Bronchial epithelial cell (primary cell): Measurements from ENCODE around the gene DNAJC8. TPM values are rescaled to one million over a fixed set of nuclear protein-coding genes. Genes with fewer than 3 reads are reported as not detected.

Experiments used
- DNase-seq: peaks from one replicate; pipeline ENCODE4 v3.0.0-alpha.2; 2010; ENCODE audit warnings: low read depth
- FAIRE-seq: peaks from 2 replicates; lab custom pipeline; 2011; peaks lifted over from hg19 to GRCh38; lab: Jason Lieb, UNC
- H3K27me3 ChIP-seq: 2 replicates; pipeline ENCODE4 v1.5.1; 2011; ENCODE audit warnings: low read length; ENCODE audit not compliant: control insufficient read depth, insufficient read depth
- H3K36me3 ChIP-seq: 2 replicates; pipeline ENCODE4 v1.5.1; 2011; ENCODE audit warnings: low read length; ENCODE audit not compliant: control insufficient read depth, insufficient read depth
- H3K4me3 ChIP-seq: 2 replicates; pipeline ENCODE4 v1.5.1; 2011; ENCODE audit warnings: mild to moderate bottlenecking, low read depth, low read length, control low read depth
- total RNA-seq: library from RNA; depleted of rRNA; stranded (reverse); fragments of >200 nt; gene quantifications from 2 replicates; pipeline ENCODE4 v1.2.1, GENCODE V29; 2014
- TF ChIP-seq, protein P1 (sequence below): IDR thresholded peaks from 2 replicates; pipeline ENCODE4 v1.5.1; 2011; ENCODE audit warnings: mild to moderate bottlenecking, moderate library complexity, low read length, control low read depth, inconsistent platforms; ENCODE audit not compliant: insufficient read depth, severe bottlenecking

Gene DNAJC8
- total RNA-seq, 1 donor from 2014 or later: 44.2 TPM

GRCh38 chr1:28209700-28210099 is 23.1 kb downstream of the DNAJC8 start:
- no peak for DNase-seq
- Histone ChIP-seq H3K36me3 (peaks cover 4% of the 10 kb centered on the region), H3K27me3 (no peaks in the 10 kb centered on the region), H3K4me3 (no peak overlapping the region)
- TF ChIP-seq, protein P1, sequence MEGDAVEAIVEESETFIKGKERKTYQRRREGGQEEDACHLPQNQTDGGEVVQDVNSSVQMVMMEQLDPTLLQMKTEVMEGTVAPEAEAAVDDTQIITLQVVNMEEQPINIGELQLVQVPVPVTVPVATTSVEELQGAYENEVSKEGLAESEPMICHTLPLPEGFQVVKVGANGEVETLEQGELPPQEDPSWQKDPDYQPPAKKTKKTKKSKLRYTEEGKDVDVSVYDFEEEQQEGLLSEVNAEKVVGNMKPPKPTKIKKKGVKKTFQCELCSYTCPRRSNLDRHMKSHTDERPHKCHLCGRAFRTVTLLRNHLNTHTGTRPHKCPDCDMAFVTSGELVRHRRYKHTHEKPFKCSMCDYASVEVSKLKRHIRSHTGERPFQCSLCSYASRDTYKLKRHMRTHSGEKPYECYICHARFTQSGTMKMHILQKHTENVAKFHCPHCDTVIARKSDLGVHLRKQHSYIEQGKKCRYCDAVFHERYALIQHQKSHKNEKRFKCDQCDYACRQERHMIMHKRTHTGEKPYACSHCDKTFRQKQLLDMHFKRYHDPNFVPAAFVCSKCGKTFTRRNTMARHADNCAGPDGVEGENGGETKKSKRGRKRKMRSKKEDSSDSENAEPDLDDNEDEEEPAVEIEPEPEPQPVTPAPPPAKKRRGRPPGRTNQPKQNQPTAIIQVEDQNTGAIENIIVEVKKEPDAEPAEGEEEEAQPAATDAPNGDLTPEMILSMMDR: no peak
- peak; percentile 7 for FAIRE-seq

GRCh38 chr1:28208818-28209441 is 23.9 kb downstream of the DNAJC8 start:
- Histone ChIP-seq H3K27me3 (no peaks in the 10 kb centered on the region), H3K36me3 (peaks cover 5% of the 10 kb centered on the region), H3K4me3 (no peak overlapping the region)
- peak; percentile 68 for DNase-seq
- FAIRE-seq: no peak
- TF ChIP-seq, protein P1: peak; percentile 68

DNA sequence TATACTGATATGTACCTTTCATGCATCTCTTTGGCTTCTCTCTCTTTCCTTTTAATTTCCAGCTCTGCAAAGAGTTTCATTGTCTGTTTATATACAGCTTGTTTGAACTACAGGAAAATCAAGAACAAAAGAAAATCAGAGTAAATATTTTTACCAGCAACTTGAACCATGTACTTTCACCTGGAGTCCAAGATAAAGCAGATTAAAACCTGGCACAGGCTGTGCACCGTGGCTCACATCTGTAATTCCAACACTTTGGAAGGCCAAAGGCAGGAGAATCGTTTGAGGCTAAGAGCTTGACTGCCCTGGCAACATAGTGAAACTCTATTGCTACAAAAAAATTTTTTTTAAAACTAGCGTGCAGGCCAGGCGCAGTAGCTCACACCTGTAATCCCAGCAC is 27.6 kb downstream of the DNAJC8 start:
- Histone ChIP-seq H3K36me3 (peaks cover 12% of the 10 kb centered on the region), H3K27me3 (no peaks in the 10 kb centered on the region), H3K4me3 (no peak overlapping the region)
- FAIRE-seq: no peak
- DNase-seq: no peak
- TF ChIP-seq, protein P1: no peak

DNA sequence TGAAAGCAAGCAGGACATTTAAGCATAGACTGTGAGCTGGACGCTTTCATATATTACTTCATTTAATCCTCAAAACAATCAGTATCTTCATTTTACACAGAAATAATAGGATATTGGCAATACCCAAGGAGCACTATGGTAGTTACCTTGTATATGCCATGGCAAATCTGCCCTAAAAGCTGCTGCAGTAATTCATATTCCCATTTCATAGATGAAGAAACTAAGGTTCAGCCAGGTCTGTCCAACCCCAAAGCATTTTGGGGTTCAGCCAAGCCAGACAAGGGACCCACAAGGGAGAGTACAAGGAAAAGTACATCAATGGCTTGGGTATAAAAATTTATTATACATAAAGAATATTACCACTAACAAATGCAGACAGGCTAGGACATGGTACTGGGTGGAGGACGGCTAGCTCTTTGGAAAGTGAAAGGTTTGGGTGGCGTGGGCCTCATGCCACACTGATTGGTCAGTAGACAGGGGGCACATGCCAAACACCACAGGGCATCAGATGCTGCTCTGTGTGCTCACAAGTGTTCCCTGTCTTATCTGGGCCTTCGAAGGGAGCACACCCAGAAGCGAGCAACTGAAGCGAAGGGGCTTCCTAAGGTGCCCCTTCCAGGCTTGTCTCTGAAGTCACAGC is 32.5 kb downstream of the DNAJC8 start:
- no peak for DNase-seq
- TF ChIP-seq, protein P1: no peak
- Histone ChIP-seq H3K27me3 (no peaks in the 10 kb centered on the region), H3K4me3 (no peak overlapping the region), H3K36me3 (peaks cover 13% of the 10 kb centered on the region)
- FAIRE-seq: no peak

DNA sequence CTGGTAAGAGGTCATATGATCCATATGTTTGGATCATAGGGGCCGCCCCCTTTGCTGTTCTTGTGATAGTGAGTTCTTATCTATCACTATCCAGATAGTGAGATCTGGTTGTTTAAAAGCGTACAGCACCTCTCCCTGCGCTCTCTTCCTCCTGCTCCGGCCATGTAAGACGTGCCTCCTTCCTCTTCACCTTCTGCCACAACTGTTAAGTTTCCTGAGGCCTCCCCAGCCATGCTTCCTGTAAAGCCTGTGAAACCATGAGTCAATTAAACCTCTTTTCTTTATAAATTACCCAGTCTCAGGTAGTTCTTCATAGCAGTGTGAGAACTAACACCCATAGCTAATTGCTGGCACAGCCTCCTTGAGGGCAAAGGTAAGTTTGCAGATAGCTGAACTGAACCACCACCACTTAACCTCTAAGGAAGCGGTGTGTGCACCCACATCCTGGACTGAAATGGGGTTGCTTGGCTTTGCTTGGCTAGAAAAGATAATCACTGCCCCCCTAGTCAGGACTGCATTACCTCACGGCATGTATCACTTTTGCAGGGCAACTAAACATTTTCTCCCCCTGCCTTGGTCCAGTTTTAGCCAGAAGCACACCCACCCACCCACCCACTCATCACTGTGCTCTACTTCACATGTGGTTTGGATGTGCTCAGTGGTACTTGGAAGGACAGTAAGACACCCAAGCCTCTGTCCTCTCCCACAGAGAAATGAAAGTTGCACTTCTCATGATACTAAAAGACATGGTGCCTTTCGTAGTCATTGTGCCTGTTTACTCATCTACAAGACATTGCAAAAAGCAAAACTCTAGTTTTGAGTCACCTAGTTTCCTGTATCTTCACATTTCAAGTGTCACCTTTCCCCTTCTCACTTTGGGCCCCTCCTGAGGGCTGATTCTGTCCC is 33.2 kb downstream of the DNAJC8 start:
- no peak for DNase-seq
- Histone ChIP-seq H3K36me3 (peaks cover 13% of the 10 kb centered on the region), H3K4me3 (no peak overlapping the region), H3K27me3 (no peaks in the 10 kb centered on the region)
- no peak for FAIRE-seq
- TF ChIP-seq, protein P1: no peak
